Spleen (tissue), 7 donors: ENCODE results near the gene FGD6.

Source experiments
- CTCF ChIP-seq, 11 experiments: fragments of 200-600 bp in 7 of 11; fragments of 450-650 bp in 4 of 11; sonication (generic) in 4 of 11; IDR thresholded peaks in 8 of 11; conservative IDR thresholded peaks in 3 of 11; 1 replicate in 7 of 11; 2 replicates in 4 of 11; pipeline versions ENCODE4 v1.4.0 to v1.8.0; 2016 to 2021; ENCODE audit warnings: antibody characterized with exemption in 11 of 11, inconsistent platforms in 4 of 11, mild to moderate bottlenecking in 1 of 11
- POLR2A ChIP-seq, 3 donors: fragments of 450-650 bp; IDR thresholded peaks; one replicate each; pipeline ENCODE4 v1.5.1; 2017; ENCODE audit warnings: antibody characterized with exemption in 3 of 3, mild to moderate bottlenecking in 1 of 3
- donor health status: DM: no; HTN: no; CAD: no; lungs with moderate emphysema.
- donor health status: DM: no; HTN: no; CAD: no.
- donor health status: DM: no; HTN: no; CAD: no.

DNA sequence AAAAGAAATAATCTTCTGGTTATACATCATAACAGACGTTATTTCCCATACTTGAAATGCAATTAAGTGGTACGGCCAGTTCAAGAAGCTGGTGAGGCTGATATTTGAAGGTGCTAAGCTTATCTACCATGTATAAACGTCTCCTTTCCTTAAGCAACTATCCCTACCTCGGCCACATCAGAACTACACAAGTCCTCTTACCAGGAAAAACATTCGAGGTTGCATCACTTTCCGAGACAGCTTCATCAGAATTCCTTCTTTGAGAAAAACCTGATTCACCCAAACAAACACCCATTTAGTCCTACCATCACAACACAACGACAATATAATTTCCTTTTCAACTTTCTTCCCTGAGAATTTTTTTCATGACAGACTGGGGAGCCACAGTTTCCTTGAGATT, 109.9 kb downstream of the FGD6 start:
- TF ChIP-seq CTCF (IDR thresholded peaks at IDR 0.05 in 8 of 11, conservative IDR thresholded peaks at IDR 0.05 in 3 of 11) (no peak), POLR2A (IDR thresholded peaks at IDR 0.05) (no peak)
